ENCODE results near the gene UFM1. TPM values are rescaled to one million over a fixed set of nuclear protein-coding genes. Genes with fewer than 3 reads are reported as not detected.

The UFM1 gene
- 42.6 and 61.2 TPM in 2 replicates for total RNA-seq (2016; rRNA removed; fragmentation: Illumina TruSeq; extraction: Trizol)
- total RNA-seq (2016; cell fraction: cytosol; rRNA removed; fragmentation: Illumina TruSeq; extraction: Trizol; ENCODE audit: low read depth) = 4.4 and 6.1 TPM in 2 replicates
- total RNA-seq (2016; cell fraction: insoluble cytoplasmic fraction; rRNA removed; fragmentation: Illumina TruSeq; extraction: Trizol) = 44.5 and 64.1 TPM in 2 replicates
- total RNA-seq (2016; cell fraction: membrane; rRNA removed; fragmentation: Illumina TruSeq; extraction: Trizol) = 23.2 and 23.8 TPM in 2 replicates
- 50.8 and 53.3 TPM in 2 replicates for total RNA-seq (2016; cell fraction: nucleus; rRNA removed; fragmentation: Illumina TruSeq; extraction: Trizol)
- polyA plus RNA-seq (2011; rRNA removed) = 40.3 and 47.0 TPM in 2 replicates
- 13.1 and 19.2 TPM in 2 replicates for polyA plus RNA-seq (2011; cell fraction: cytosol; rRNA removed)
- polyA plus RNA-seq (2011; cell fraction: nucleus; rRNA removed) = 22.2 and 29.6 TPM in 2 replicates
- polyA plus RNA-seq (2012) = 31.2 and 37.2 TPM in 2 replicates
- polyA plus RNA-seq (2016; cell fraction: cytosol; fragmentation: Illumina TruSeq; extraction: Trizol; ENCODE audit: low read depth) = 5.9 and 6.6 TPM in 2 replicates
- 58.1 and 66.5 TPM in 2 replicates for polyA plus RNA-seq (2016; cell fraction: insoluble cytoplasmic fraction; fragmentation: Illumina TruSeq; extraction: Trizol; ENCODE audit: low read depth)
- polyA plus RNA-seq (2016; cell fraction: membrane; fragmentation: Illumina TruSeq; extraction: Trizol; ENCODE audit: low read depth) = 14.6 and 16.0 TPM in 2 replicates
- 59.7 and 60.4 TPM in 2 replicates for polyA plus RNA-seq (2016; cell fraction: nucleus; fragmentation: Illumina TruSeq; extraction: Trizol; ENCODE audit: insufficient read depth, low read depth)
- 13.6 and 15.7 TPM in 2 replicates for polyA minus RNA-seq (2011; rRNA and poly(A)+ RNA removed; ENCODE audit: low replicate concordance)
- 15.9 and 20.5 TPM in 2 replicates for polyA minus RNA-seq (2011; cell fraction: cytosol; rRNA and poly(A)+ RNA removed)
- 97.6 and 97.8 TPM in 2 replicates for polyA minus RNA-seq (2011; cell fraction: nucleus; rRNA and poly(A)+ RNA removed)
- percentile 96 among the genes with signal in this experiment for Bru-seq, nascent RNA
- BruChase-seq, experiment 1, labeled RNA remaining after a 6-hour chase = percentile 97 among the genes with signal in this experiment
- percentile 98 among the genes with signal in this experiment for BruChase-seq, experiment 2, labeled RNA remaining after a 2-hour chase
- long read RNA-seq, experiment 1, transcript UFM1-201 (6 exons, 3,138 nt) = major isoform, 54 of 78 reads
- long read RNA-seq, experiment 1, transcript UFM1-202 (6 exons, 846 nt) = minor isoform, 5 of 78 reads
- long read RNA-seq, experiment 1, partial matches to known transcripts = 3 of 78 reads
- long read RNA-seq, experiment 1, other reads (novel, unspliced or antisense) = 16 of 78 reads
- long read RNA-seq, experiment 2, transcript UFM1-201 (6 exons, 3,138 nt) = major isoform, 19 of 69 reads
- long read RNA-seq, experiment 2, partial matches to known transcripts = 1 of 69 reads
- long read RNA-seq, experiment 2, other reads (novel, unspliced or antisense) = 48 of 69 reads

- Histone ChIP-seq H3K79me2 (ENCODE audit: insufficient read depth, low read length) (peaks cover 24% of the 10 kb centered on the region), H3K4me3 (replicated peaks in 1 of 3; ENCODE audit: insufficient read depth in 1 of 3, low read depth in 2 of 3, low read length in 3 of 3) (peak within 1 kb of the TSS; percentile 83 to 92 (median 89)), H3K9ac (ENCODE audit: insufficient read depth, low read depth, low read length) (peak within 1 kb of the TSS; percentile 96), H3K4me2 (ENCODE audit: low read depth, low read length) (peak within 1 kb of the TSS; percentile 78), H3K27ac (ENCODE audit: extremely low read length, insufficient read depth, low read length) (peak within 1 kb of the TSS; percentile 87), H3K9me3 (ENCODE audit: low read length) (no peaks in the 10 kb centered on the region), H2AFZ (ENCODE audit: low read length) (peak within 1 kb of the TSS; percentile 85), H4K20me1 (ENCODE audit: insufficient read depth, low read length) (no peaks in the 10 kb centered on the region), H3K4me1 (ENCODE audit: insufficient read depth, low read length) (peaks cover 23% of the 10 kb centered on the region), H3K36me3 (replicated peaks in 1 of 2; ENCODE audit: control insufficient read depth in 1 of 2, insufficient read depth in 2 of 2, low read length in 2 of 2) (peaks cover 3 to 12% of the 10 kb centered on the region in 2 experiments; a peak in 1 of 5 replicates), H3K27me3 (ENCODE audit: control insufficient read depth in 1 of 2, insufficient read depth in 2 of 2, low read length in 2 of 2) (no peaks in the 10 kb centered on the region; a peak in 1 of 5 replicates)
- ATAC-seq (peak; percentile 98), DNase-seq (ENCODE audit: low spot score) (peak; percentile 91), FAIRE-seq (peak; percentile 83)
- intact Hi-C loops (cut with micrococcal nuclease; ENCODE audit: unreplicated experiment) (no loop called here), in situ Hi-C loops (cut with HindIII; ENCODE audit: extremely low pct_ligation_motif_present, low pct_unique_long_range_greater_than_20kb) (no loop called here)
- WGBS (ENCODE audit: low lambda C conversion rate) = 2% methylated on average over 26 of the region's 41 CpGs
- POLR2A ChIA-PET = interaction anchor here (0.7 to 1.5 kb wide), 4 partner anchors 12 to 688 kb away, joined by 3 to 5 read pairs (median 4); partner anchors contain the start of genes NHLRC3 and PROSER1
- BruUV-seq (replicated peaks) = no TSS peak
- CTCF ChIA-PET (ENCODE audit: low intra/inter-chr PET ratio, low total read pairs) = no interaction called here
- TF ChIP-seq ATF1 (CRISPR knock-in tag; IDR thresholded peaks at IDR 0.05) (peak; percentile 86), JUND (CRISPR knock-in tag; IDR thresholded peaks at IDR 0.05) (no peak), SP1 (IDR thresholded peaks at IDR 0.05) (no peak), SP1 (CRISPR knock-in tag; IDR thresholded peaks at IDR 0.05) (peak; percentile 16; the same call in 1 of the 2 replicates), RELA (CRISPR knock-in tag; IDR thresholded peaks at IDR 0.05) (no peak), MIER2 (CRISPR knock-in tag; IDR thresholded peaks at IDR 0.05) (no peak), HDAC1 (CRISPR knock-in tag; IDR thresholded peaks at IDR 0.05) (peak; percentile 80), ASH2L (IDR thresholded peaks at IDR 0.05; ENCODE audit: insufficient read length, low read depth, low read length) (peak; percentile 81), ZNF747 (CRISPR knock-in tag; IDR thresholded peaks at IDR 0.05; ENCODE audit: borderline replicate concordance) (no peak)
- TF ChIP-seq, protein P1, sequence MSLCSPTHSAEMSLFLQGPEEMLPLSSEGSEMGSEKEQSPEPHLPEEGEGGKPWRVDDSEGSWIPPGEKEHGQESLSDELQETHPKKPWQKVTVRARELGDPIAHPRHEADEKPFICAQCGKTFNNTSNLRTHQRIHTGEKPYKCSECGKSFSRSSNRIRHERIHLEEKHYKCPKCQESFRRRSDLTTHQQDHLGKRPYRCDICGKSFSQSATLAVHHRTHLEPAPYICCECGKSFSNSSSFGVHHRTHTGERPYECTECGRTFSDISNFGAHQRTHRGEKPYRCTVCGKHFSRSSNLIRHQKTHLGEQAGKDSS (CRISPR knock-in tag; IDR thresholded peaks at IDR 0.05; ENCODE audit: borderline replicate concordance, low read depth) = no peak
- TF ChIP-seq, protein P2, sequence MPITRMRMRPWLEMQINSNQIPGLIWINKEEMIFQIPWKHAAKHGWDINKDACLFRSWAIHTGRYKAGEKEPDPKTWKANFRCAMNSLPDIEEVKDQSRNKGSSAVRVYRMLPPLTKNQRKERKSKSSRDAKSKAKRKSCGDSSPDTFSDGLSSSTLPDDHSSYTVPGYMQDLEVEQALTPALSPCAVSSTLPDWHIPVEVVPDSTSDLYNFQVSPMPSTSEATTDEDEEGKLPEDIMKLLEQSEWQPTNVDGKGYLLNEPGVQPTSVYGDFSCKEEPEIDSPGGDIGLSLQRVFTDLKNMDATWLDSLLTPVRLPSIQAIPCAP (CRISPR knock-in tag; IDR thresholded peaks at IDR 0.05; ENCODE audit: low read depth) = no peak
- TF ChIP-seq, protein P3, sequence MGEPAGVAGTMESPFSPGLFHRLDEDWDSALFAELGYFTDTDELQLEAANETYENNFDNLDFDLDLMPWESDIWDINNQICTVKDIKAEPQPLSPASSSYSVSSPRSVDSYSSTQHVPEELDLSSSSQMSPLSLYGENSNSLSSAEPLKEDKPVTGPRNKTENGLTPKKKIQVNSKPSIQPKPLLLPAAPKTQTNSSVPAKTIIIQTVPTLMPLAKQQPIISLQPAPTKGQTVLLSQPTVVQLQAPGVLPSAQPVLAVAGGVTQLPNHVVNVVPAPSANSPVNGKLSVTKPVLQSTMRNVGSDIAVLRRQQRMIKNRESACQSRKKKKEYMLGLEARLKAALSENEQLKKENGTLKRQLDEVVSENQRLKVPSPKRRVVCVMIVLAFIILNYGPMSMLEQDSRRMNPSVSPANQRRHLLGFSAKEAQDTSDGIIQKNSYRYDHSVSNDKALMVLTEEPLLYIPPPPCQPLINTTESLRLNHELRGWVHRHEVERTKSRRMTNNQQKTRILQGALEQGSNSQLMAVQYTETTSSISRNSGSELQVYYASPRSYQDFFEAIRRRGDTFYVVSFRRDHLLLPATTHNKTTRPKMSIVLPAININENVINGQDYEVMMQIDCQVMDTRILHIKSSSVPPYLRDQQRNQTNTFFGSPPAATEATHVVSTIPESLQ (CRISPR knock-in tag; conservative IDR thresholded peaks at IDR 0.05) = no peak
- TF ChIP-seq, protein P4, sequence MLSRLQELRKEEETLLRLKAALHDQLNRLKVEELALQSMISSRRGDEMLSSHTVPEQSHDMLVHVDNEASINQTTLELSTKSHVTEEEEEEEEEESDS (CRISPR knock-in tag; IDR thresholded peaks at IDR 0.05; ENCODE audit: borderline replicate concordance) = no peak
Observed at GRCh38 chr13:38349390-38350113, at the start of gene UFM1. Gene UFM1 (plus strand): TSS chr13:38349851. CDS start chr13:38349920, 69 bp downstream.

Data from HepG2 (cell line).